Heart left ventricle (tissue), 16 donors: ENCODE data around the gene FAM25A. TPM values are rescaled to one million over a fixed set of nuclear protein-coding genes. Genes with fewer than 3 reads are reported as not detected.
"Not testable (repeated sequence)": the region's sequence is repeated elsewhere in the genome, so short reads cannot be mapped to it uniquely, and the experiment has no call there.

Experiments
- ATAC-seq, 4 donors: fragments of 200-7000 bp; cut with Tn5 transposase; one replicate each; pipeline ENCODE4 v1.9.1; 2020 to 2022; ENCODE audit warnings: moderate library complexity in 4 of 4, mild to moderate bottlenecking in 3 of 4, moderate number of reproducible peaks in 1 of 4
- DNase-seq, 5 donors: peaks; one replicate each; pipeline ENCODE4 v3.0.0-alpha.2; 2020
- H3K27ac ChIP-seq, 12 donors: fragments of 200-600 bp; sonication (generic) in 4 of 12; one replicate each; pipeline versions ENCODE4 v1.5.0 to v1.8.0; 2016 to 2022; ENCODE audit warnings: mild to moderate bottlenecking in 2 of 12
- H3K27me3 ChIP-seq, 9 donors: fragments of 200-600 bp; sonication (generic) in 2 of 9; one replicate each; pipeline versions ENCODE4 v1.5.1 to v1.8.0; 2016 to 2022; ENCODE audit warnings: mild to moderate bottlenecking in 3 of 9
- H3K36me3 ChIP-seq, 9 donors: fragments of 200-600 bp; sonication (generic) in 2 of 9; one replicate each; pipeline versions ENCODE4 v1.5.0 to v1.8.0; 2018 to 2022; ENCODE audit warnings: mild to moderate bottlenecking in 2 of 9
- H3K4me1 ChIP-seq, 12 donors: fragments of 200-600 bp; sonication (generic) in 4 of 12; one replicate each; pipeline versions ENCODE4 v1.5.0 to v1.8.0; 2016 to 2022; ENCODE audit warnings: mild to moderate bottlenecking in 3 of 12
- H3K4me3 ChIP-seq, 12 donors: fragments of 200-600 bp; sonication (generic) in 4 of 12; one replicate each; pipeline versions ENCODE4 v1.5.0 to v1.8.0; 2017 to 2022; ENCODE audit warnings: mild to moderate bottlenecking in 9 of 12, moderate library complexity in 4 of 12
- H3K9me3 ChIP-seq, 12 donors: fragments of 200-600 bp; sonication (generic) in 4 of 12; one replicate each; pipeline versions ENCODE4 v1.5.0 to v1.8.0; 2016 to 2022; ENCODE audit warnings: mild to moderate bottlenecking in 1 of 12
- POLR2A ChIP-seq, 2 donors: fragments of 450-650 bp; IDR thresholded peaks; one replicate each; pipeline ENCODE4 v1.6.1; 2017; ENCODE audit warnings: antibody characterized with exemption in 2 of 2, mild to moderate bottlenecking in 2 of 2, moderate library complexity in 2 of 2
- WGBS, 4 donors: extraction: QIAGEN DNeasy Blood & Tissue Kit in 2 of 4; methylation state at CpG; one replicate each; pipeline versions ENCODE4 v1.1.5 to v1.1.7; 2013 to 2018; 5-methylcytosine and 5-hydroxymethylcytosine counted together
- intact Hi-C, 10 donors: fragments of 100-400 bp; cut with DNase I; formaldehyde crosslinking; loops; one replicate each; pipeline versions ENCODE4 v1.11.1 to v1.14.2; 2022
- polyA plus RNA-seq, 2 donors: library from polyadenylated mRNA; stranded (reverse); fragments of 200-250 nt; gene quantifications; one replicate each; pipeline ENCODE4 v1.2.3, GENCODE V29; 2013
- total RNA-seq, 9 donors: library from RNA; depleted of rRNA in 2 of 9; stranded (reverse); fragments of >200 nt in 2 of 9; fragmentation: NEBNext Ultra II Directional in 3 of 9; extraction: Animal tissue kit (Norgen Biotek cat#: 25700) in 3 of 9; gene quantifications; one replicate each; pipeline versions ENCODE4 v1.1.0 to v1.2.4, GENCODE V29; 2016 to 2023
- TF ChIP-seq, protein P1 (sequence below), 12 donors: fragments of 200-600 bp; sonication (generic) in 4 of 12; IDR thresholded peaks; one replicate each; pipeline versions ENCODE4 v1.5.0 to v1.8.0; 2018 to 2022; ENCODE audit warnings: antibody characterized with exemption in 12 of 12, mild to moderate bottlenecking in 5 of 12
- donor health status: ischemic (EF 13 %, LVEDD 7.1; RV severe dilation, severe dysfunction).
- donor health status: healthy with polysubstance abuse.
- donor health status: DM: no; HTN: yes; CAD: no.
- donor health status: DM: no; HTN: no; CAD: no.
- donor health status: ischemic (EF 25% LVEDD 6.9; RV normal size, moderate dysfunction).
- donor health status: ischemic (EF 25% LVEDD 5.7; RV mildly dilated, moderate dysfunction).
- donor health status: healthy.
- donor health status: DM: yes; HTN: yes; CAD: no.
- donor health status: ischemic (EF 35%, LVEDD 5.7; RV mildly dilated, moderate dysfunction).
- donor health status: nonischemic (EF 11% LVEDD 7.7; RV severe dilation, severe dysfunction).
- donor health status: DM: yes; HTN: yes; CAD: no.
- donor health status: PGD.
- donor health status: ischemic (EF 29% LVEDD 5.4; RV normal size, mild dysfunction).
- donor health status: nonischemic (EF 23%, LVEDD 6.1; RV moderate dilation, normal function).

Gene FAM25A
- total and polyA plus RNA-seq, 11 donors, result not detected

- Histone ChIP-seq H3K4me3 (no peak overlapping the region), H3K4me1 (no peaks in the 10 kb centered on the region), H3K27ac (no peak overlapping the region), H3K27me3 (no peaks in the 10 kb centered on the region), H3K9me3 (no peaks in the 10 kb centered on the region), H3K36me3 (peaks cover 0 to 52% (median 0%) of the 10 kb centered on the region in 9 donors)
- TF ChIP-seq, protein P1, sequence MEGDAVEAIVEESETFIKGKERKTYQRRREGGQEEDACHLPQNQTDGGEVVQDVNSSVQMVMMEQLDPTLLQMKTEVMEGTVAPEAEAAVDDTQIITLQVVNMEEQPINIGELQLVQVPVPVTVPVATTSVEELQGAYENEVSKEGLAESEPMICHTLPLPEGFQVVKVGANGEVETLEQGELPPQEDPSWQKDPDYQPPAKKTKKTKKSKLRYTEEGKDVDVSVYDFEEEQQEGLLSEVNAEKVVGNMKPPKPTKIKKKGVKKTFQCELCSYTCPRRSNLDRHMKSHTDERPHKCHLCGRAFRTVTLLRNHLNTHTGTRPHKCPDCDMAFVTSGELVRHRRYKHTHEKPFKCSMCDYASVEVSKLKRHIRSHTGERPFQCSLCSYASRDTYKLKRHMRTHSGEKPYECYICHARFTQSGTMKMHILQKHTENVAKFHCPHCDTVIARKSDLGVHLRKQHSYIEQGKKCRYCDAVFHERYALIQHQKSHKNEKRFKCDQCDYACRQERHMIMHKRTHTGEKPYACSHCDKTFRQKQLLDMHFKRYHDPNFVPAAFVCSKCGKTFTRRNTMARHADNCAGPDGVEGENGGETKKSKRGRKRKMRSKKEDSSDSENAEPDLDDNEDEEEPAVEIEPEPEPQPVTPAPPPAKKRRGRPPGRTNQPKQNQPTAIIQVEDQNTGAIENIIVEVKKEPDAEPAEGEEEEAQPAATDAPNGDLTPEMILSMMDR (IDR thresholded peaks at IDR 0.05), result no peak
- TF ChIP-seq POLR2A (IDR thresholded peaks at IDR 0.05), result no peak
- no peak for DNase-seq
- intact Hi-C loops, result no loop called here
- no peak for ATAC-seq
These were observed 27.6 kb upstream of the FAM25A start for GRCh38 chr10:86992456-86992855.

- H3K27me3 ChIP-seq, result no peaks in the 10 kb centered on the region
- TF ChIP-seq, protein P1 (IDR thresholded peaks at IDR 0.05), result no peak
- no peak overlapping the region for H3K4me3 ChIP-seq
- no peaks in the 10 kb centered on the region for H3K4me1 ChIP-seq
- H3K9me3 ChIP-seq, result no peaks in the 10 kb centered on the region
- WGBS, 4 donors, result 78 to 90% (median 83%) methylated on average over 2 of the region's 2 CpGs
- no peak overlapping the region for H3K27ac ChIP-seq
- DNase-seq (no peak), ATAC-seq (no peak)
- intact Hi-C loops, result no loop called here
- peaks cover 0 to 52% (median 0%) of the 10 kb centered on the region in 9 donors for H3K36me3 ChIP-seq
These were observed 27.2 kb upstream of the FAM25A start for GRCh38 chr10:86992929-86993328.

DNA sequence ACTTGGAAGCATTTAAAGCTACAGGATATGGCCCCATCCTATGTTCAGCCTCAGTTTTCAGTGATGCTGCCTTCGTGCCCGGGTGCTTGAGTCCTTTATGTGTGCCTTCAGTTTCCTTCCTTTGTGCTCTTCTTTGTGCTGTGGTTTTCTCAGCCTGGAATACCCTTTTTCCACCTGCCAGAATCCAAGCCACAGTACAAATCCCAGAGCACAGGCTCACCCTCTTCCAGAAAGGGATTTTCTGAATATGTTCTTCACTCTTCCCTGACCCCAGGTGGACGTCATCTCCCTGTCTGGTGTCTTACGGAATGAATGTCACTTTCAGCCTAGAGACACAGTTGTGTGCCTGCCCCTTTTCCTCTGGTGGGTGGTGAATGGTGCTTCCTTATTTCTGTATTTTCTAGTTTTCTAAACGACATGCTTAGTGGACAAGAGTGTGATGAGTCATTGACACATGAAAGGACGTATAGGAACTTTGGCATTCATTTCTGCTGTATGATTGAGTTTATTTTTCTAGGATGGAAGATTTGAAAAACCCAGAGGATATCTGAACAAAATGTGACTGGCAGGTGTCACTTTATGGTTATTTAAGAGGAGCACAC is 20.2 kb upstream of the FAM25A start:
- peaks cover 0 to 53% (median 0%) of the 10 kb centered on the region in 9 donors for H3K36me3 ChIP-seq
- DNase-seq, H3K27ac ChIP-seq, intact Hi-C loops, H3K27me3 ChIP-seq, H3K4me3 ChIP-seq, H3K4me1 ChIP-seq, ATAC-seq, H3K9me3 ChIP-seq: not testable (repeated sequence)
- WGBS, 4 donors, result 76 to 82% (median 78%) methylated on average over 6 of the region's 6 CpGs

DNA sequence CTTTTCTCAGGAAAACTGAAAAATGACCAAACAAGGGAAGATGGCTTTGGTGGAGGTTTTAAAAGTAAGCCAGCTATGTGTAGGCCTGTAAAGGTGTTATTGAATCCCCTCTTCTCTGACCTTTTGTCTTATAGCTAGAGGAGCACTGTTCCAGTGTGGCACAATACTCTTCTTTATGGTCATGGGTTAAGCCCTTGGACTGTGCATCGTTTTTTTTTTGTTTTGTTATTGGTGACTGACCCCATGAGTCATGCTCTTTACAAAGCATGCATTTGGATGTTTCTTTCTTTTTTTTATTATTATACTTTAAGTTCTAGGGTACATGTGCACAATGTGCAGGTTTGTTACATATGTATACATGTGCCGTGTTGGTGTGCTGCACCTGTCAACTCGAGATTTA is 19.6 kb upstream of the FAM25A start:
- DNase-seq, result no peak
- Histone ChIP-seq H3K27me3 (no peaks in the 10 kb centered on the region), H3K9me3 (no peaks in the 10 kb centered on the region), H3K4me3 (no peak overlapping the region), H3K4me1 (peaks cover 0 to 4% (median 0%) of the 10 kb centered on the region in 12 donors), H3K27ac (no peak overlapping the region), H3K36me3 (peaks cover 0 to 47% (median 0%) of the 10 kb centered on the region in 9 donors)
- 74 to 84% (median 81%) methylated on average over 3 of the region's 3 CpGs for WGBS, 4 donors
- intact Hi-C loops, result no loop called here
- ATAC-seq, result no peak
- TF ChIP-seq, protein P1 (IDR thresholded peaks at IDR 0.05), result no peak

- H3K9me3 ChIP-seq, intact Hi-C loops, H3K4me1 ChIP-seq, ATAC-seq, H3K36me3 ChIP-seq, H3K27ac ChIP-seq, H3K27me3 ChIP-seq, DNase-seq, H3K4me3 ChIP-seq: not testable (repeated sequence)
- WGBS, 4 donors, result 33 to 69% (median 54%) methylated on average over 1 of the region's 1 CpG
These were observed 13.0 kb upstream of the FAM25A start for GRCh38 chr10:87007124-87007523.

DNA sequence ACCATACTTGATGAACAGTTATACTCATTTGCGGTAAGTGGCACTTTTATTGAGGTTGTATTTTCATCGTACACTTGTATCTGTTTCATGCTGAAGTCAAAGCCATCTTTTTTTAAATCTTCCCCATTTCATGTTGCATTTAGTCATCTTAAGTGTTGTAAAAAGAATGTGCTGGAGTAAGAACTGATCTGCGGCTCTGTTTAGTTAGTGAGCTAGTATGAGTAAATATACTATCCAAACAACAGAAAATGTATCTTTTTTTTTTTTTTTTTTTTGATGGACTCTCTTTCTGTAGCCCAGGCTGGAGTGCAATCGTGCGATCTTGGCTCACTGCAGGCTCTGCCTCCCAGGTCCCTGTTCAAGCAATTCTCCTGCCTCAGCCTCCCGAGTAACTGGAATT is 12.4 kb upstream of the FAM25A start:
- H3K27ac ChIP-seq, H3K4me1 ChIP-seq, H3K4me3 ChIP-seq, H3K27me3 ChIP-seq, H3K36me3 ChIP-seq, DNase-seq, ATAC-seq, intact Hi-C loops, H3K9me3 ChIP-seq: not testable (repeated sequence)
- WGBS, 4 donors, result 92 to 100% (median 98%) methylated on average over 6 of the region's 6 CpGs

GRCh38 chr10:87008303-87008702 is 11.8 kb upstream of the FAM25A start:
- H3K36me3 ChIP-seq, ATAC-seq, H3K27me3 ChIP-seq, H3K4me1 ChIP-seq, H3K27ac ChIP-seq, H3K9me3 ChIP-seq, DNase-seq, intact Hi-C loops, H3K4me3 ChIP-seq: not testable (repeated sequence)
- WGBS, 4 donors, result 96 to 98% (median 98%) methylated on average over 7 of the region's 7 CpGs

GRCh38 chr10:87009134-87009696 is 10.9 kb upstream of the FAM25A start:
- ATAC-seq, H3K36me3 ChIP-seq, H3K27ac ChIP-seq, H3K4me1 ChIP-seq, H3K4me3 ChIP-seq, H3K27me3 ChIP-seq, intact Hi-C loops, H3K9me3 ChIP-seq: not testable (repeated sequence)
- DNase-seq, result peak in 2 of 5 donors; percentile 25 to 43
- 88 to 92% (median 88%) methylated on average over 12 to 18 of the region's 18 CpGs for WGBS, 4 donors
